NCI-H69 (cell line): ENCODE measurements around the gene GSE1.

Source experiments
- DNase-seq: peaks from one replicate; lab custom pipeline; 2025; lab: John Stamatoyannopoulos, UW

Gene GSE1

GRCh38 chr16:85645021-85645589 is 32.0 kb downstream of the GSE1 start:
- DNase-seq: no peak

GRCh38 chr16:85646358-85646907 is 33.3 kb downstream of the GSE1 start:
- DNase-seq: no peak

- DNase-seq: no peak
Measured at GRCh38 chr16:85646976-85647375, 33.9 kb downstream of the GSE1 start.

GRCh38 chr16:85648070-85648714 is 35.1 kb downstream of the GSE1 start:
- no peak for DNase-seq

- DNase-seq: no peak
Measured at GRCh38 chr16:85648805-85649204, 35.7 kb downstream of the GSE1 start.

GRCh38 chr16:85649411-85650134 is 36.5 kb downstream of the GSE1 start:
- DNase-seq: peak; percentile 71

- DNase-seq: peak; percentile 46
Measured at GRCh38 chr16:85650135-85650843, 37.2 kb downstream of the GSE1 start.

- DNase-seq: peak; percentile 64
Measured at GRCh38 chr16:85650844-85651628, 37.9 kb downstream of the GSE1 start.

GRCh38 chr16:85651629-85652430 is 38.7 kb downstream of the GSE1 start:
- peak; percentile 71 for DNase-seq

GRCh38 chr16:85652431-85653221 is 39.5 kb downstream of the GSE1 start:
- DNase-seq: peak; percentile 74

- DNase-seq: no peak
Measured at GRCh38 chr16:85653290-85653891, 40.3 kb downstream of the GSE1 start.

GRCh38 chr16:85654251-85655095 is 41.4 kb downstream of the GSE1 start:
- no peak for DNase-seq

- no peak for DNase-seq
Measured at GRCh38 chr16:85655216-85656129, 42.4 kb downstream of the GSE1 start.

GRCh38 chr16:85656351-85657266 is 43.5 kb downstream of the GSE1 start:
- DNase-seq: no peak

GRCh38 chr16:85657267-85657650 is 44.1 kb downstream of the GSE1 start:
- no peak for DNase-seq

- DNase-seq: no peak
Measured at GRCh38 chr16:85657996-85658395, 44.9 kb downstream of the GSE1 start.
